HEK293 (cell line): ENCODE data around the gene MAML1.

Source experiments
- GLIS1 ChIP-seq: fragments of 450-650 bp; formaldehyde crosslinking; IDR thresholded peaks from 2 replicates; pipeline ENCODE4 v1.5.1; 2016; ENCODE audit warnings: missing biosample characterization, missing genetic modification characterization
- KLF8 ChIP-seq: fragments of 450-650 bp; formaldehyde crosslinking; IDR thresholded peaks from 2 replicates; pipeline ENCODE4 v1.5.1; 2016; ENCODE audit warnings: missing biosample characterization, missing genetic modification characterization
- PRDM4 ChIP-seq: fragments of 450-650 bp; formaldehyde crosslinking; IDR thresholded peaks from 2 replicates; pipeline ENCODE4 v1.5.1; 2017; ENCODE audit warnings: missing biosample characterization, missing genetic modification characterization
- YY1 ChIP-seq: fragments of 450-650 bp; formaldehyde crosslinking; IDR thresholded peaks from 2 replicates; pipeline ENCODE4 v1.5.1; 2018; ENCODE audit warnings: missing biosample characterization, missing genetic modification characterization
- ZFHX2 ChIP-seq: fragments of 450-650 bp; formaldehyde crosslinking; conservative IDR thresholded peaks from 2 replicates; pipeline ENCODE4 v1.5.1; 2016; ENCODE audit warnings: missing biosample characterization, missing genetic modification characterization
- ZNF2 ChIP-seq: fragments of 450-650 bp; formaldehyde crosslinking; IDR thresholded peaks from 2 replicates; pipeline ENCODE4 v1.5.1; 2016; ENCODE audit warnings: missing biosample characterization, missing genetic modification characterization
- ZNF239 ChIP-seq: fragments of 450-650 bp; formaldehyde crosslinking; IDR thresholded peaks from 2 replicates; pipeline ENCODE4 v1.5.1; 2016; ENCODE audit warnings: missing biosample characterization, missing genetic modification characterization
- ZNF280C ChIP-seq: fragments of 450-650 bp; formaldehyde crosslinking; IDR thresholded peaks from 2 replicates; pipeline ENCODE4 v1.5.1; 2016; ENCODE audit warnings: missing biosample characterization, missing genetic modification characterization
- ZNF394 ChIP-seq: fragments of 450-650 bp; formaldehyde crosslinking; IDR thresholded peaks from 2 replicates; pipeline ENCODE4 v1.5.1; 2016; ENCODE audit warnings: missing biosample characterization, missing genetic modification characterization, mild to moderate bottlenecking, moderate library complexity, borderline replicate concordance
- ZNF510 ChIP-seq: fragments of 450-650 bp; formaldehyde crosslinking; IDR thresholded peaks from 2 replicates; pipeline ENCODE4 v1.5.1; 2018; ENCODE audit warnings: mild to moderate bottlenecking, missing genetic modification characterization, missing biosample characterization; ENCODE audit not compliant: insufficient replicate concordance
- ZNF555 ChIP-seq: fragments of 450-650 bp; formaldehyde crosslinking; conservative IDR thresholded peaks from 2 replicates; pipeline ENCODE4 v1.5.1; 2017; ENCODE audit warnings: missing biosample characterization, mild to moderate bottlenecking, missing genetic modification characterization, inconsistent platforms
- ZNF623 ChIP-seq: fragments of 450-650 bp; formaldehyde crosslinking; IDR thresholded peaks from 2 replicates; pipeline ENCODE4 v1.5.1; 2016; ENCODE audit warnings: missing biosample characterization, missing genetic modification characterization
- ZNF660 ChIP-seq: fragments of 450-650 bp; IDR thresholded peaks from 2 replicates; pipeline ENCODE4 v1.5.1; 2018; ENCODE audit warnings: missing biosample characterization, mild to moderate bottlenecking, missing genetic modification characterization
- ZSCAN30 ChIP-seq: fragments of 450-650 bp; IDR thresholded peaks from 2 replicates; pipeline ENCODE4 v1.5.1; 2018; ENCODE audit warnings: missing biosample characterization, mild to moderate bottlenecking, missing genetic modification characterization, moderate library complexity
- TF ChIP-seq, protein P1 (sequence below): fragments of 450-650 bp; formaldehyde crosslinking; IDR thresholded peaks from 2 replicates; pipeline ENCODE4 v1.5.1; 2017; ENCODE audit warnings: missing biosample characterization, missing genetic modification characterization
- TF ChIP-seq, protein P2 (sequence below): fragments of 450-650 bp; formaldehyde crosslinking; IDR thresholded peaks from 2 replicates; pipeline ENCODE4 v1.5.1; 2016; ENCODE audit warnings: missing biosample characterization, missing genetic modification characterization, borderline replicate concordance
- TF ChIP-seq, protein P3 (sequence below): fragments of 450-650 bp; formaldehyde crosslinking; IDR thresholded peaks from 2 replicates; pipeline ENCODE4 v1.5.1; 2016; ENCODE audit warnings: missing biosample characterization, missing genetic modification characterization
- TF ChIP-seq, protein P4 (sequence below): fragments of 450-650 bp; formaldehyde crosslinking; conservative IDR thresholded peaks from 2 replicates; pipeline ENCODE4 v1.5.1; 2016; ENCODE audit warnings: low read depth, missing biosample characterization, missing genetic modification characterization

The MAML1 gene

DNA sequence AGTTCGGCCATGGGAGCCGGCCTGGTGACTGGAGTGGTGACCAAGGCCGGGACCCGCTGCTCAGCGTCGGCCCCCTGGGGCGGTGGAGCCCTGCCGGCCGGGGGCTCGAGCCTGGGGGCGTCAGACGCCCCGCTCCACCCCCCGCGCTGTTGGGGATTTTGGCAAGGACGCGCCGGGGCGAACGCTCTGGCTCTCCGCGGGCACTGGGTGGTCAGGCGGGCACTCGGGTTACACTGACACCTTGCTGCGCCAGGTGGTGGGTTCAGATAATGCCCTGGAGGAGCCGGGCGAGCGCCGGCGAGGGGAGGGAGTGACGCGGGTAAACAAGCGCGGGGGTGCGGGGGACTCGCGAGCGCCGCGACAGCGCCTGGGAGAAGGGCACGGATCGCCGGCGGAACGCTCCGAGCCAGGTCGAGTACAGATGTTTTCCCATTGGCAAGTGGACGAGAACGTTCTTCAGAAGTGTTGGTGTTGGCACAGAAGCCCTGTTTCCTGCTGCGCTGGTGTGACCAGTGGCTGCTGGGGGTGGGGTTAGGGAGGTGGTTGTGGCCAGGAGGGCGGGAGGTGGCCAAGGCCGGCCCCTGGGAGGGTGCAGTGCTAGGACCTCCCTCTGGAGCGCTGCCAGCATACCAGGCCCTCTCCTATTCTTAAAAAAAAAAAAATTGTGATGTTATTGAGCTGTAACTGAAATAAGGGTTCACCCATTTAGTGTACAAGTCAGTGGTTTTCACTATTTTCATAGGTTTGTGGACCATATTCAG is 88.9 kb downstream of the MAML1 start (continued):
- TF ChIP-seq, protein P1, sequence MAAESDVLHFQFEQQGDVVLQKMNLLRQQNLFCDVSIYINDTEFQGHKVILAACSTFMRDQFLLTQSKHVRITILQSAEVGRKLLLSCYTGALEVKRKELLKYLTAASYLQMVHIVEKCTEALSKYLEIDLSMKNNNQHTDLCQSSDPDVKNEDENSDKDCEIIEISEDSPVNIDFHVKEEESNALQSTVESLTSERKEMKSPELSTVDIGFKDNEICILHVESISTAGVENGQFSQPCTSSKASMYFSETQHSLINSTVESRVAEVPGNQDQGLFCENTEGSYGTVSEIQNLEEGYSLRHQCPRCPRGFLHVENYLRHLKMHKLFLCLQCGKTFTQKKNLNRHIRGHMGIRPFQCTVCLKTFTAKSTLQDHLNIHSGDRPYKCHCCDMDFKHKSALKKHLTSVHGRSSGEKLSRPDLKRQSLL: no peak
- peak; percentile 62; the same call in 1 of the 2 replicates for TF ChIP-seq KLF8 (tag by site-specific recombination)
- peak; percentile 90 for TF ChIP-seq GLIS1
- peak; percentile 38; the same call in 1 of the 2 replicates for TF ChIP-seq ZNF2 (tag by site-specific recombination)
- 0 out of 2 replicates have a peak, but pooled peaks have one; percentile 4 for TF ChIP-seq PRDM4 (tag by site-specific recombination)
- TF ChIP-seq, protein P2, sequence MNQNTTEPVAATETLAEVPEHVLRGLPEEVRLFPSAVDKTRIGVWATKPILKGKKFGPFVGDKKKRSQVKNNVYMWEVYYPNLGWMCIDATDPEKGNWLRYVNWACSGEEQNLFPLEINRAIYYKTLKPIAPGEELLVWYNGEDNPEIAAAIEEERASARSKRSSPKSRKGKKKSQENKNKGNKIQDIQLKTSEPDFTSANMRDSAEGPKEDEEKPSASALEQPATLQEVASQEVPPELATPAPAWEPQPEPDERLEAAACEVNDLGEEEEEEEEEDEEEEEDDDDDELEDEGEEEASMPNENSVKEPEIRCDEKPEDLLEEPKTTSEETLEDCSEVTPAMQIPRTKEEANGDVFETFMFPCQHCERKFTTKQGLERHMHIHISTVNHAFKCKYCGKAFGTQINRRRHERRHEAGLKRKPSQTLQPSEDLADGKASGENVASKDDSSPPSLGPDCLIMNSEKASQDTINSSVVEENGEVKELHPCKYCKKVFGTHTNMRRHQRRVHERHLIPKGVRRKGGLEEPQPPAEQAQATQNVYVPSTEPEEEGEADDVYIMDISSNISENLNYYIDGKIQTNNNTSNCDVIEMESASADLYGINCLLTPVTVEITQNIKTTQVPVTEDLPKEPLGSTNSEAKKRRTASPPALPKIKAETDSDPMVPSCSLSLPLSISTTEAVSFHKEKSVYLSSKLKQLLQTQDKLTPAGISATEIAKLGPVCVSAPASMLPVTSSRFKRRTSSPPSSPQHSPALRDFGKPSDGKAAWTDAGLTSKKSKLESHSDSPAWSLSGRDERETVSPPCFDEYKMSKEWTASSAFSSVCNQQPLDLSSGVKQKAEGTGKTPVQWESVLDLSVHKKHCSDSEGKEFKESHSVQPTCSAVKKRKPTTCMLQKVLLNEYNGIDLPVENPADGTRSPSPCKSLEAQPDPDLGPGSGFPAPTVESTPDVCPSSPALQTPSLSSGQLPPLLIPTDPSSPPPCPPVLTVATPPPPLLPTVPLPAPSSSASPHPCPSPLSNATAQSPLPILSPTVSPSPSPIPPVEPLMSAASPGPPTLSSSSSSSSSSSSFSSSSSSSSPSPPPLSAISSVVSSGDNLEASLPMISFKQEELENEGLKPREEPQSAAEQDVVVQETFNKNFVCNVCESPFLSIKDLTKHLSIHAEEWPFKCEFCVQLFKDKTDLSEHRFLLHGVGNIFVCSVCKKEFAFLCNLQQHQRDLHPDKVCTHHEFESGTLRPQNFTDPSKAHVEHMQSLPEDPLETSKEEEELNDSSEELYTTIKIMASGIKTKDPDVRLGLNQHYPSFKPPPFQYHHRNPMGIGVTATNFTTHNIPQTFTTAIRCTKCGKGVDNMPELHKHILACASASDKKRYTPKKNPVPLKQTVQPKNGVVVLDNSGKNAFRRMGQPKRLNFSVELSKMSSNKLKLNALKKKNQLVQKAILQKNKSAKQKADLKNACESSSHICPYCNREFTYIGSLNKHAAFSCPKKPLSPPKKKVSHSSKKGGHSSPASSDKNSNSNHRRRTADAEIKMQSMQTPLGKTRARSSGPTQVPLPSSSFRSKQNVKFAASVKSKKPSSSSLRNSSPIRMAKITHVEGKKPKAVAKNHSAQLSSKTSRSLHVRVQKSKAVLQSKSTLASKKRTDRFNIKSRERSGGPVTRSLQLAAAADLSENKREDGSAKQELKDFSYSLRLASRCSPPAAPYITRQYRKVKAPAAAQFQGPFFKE (tag by site-specific recombination): no peak
- TF ChIP-seq ZNF510 (tag by site-specific recombination): no peak
- TF ChIP-seq ZNF623 (tag by site-specific recombination): no peak
- no peak for TF ChIP-seq YY1
- TF ChIP-seq ZNF555 (tag by site-specific recombination): no peak
- TF ChIP-seq ZNF280C (tag by site-specific recombination): no peak
- TF ChIP-seq ZSCAN30: no peak
- TF ChIP-seq ZNF660: 0 out of 2 replicates have a peak, but pooled peaks have one; percentile 39
- TF ChIP-seq ZNF394 (tag by site-specific recombination): 0 out of 2 replicates have a peak, but pooled peaks have one; percentile 10
- peak; percentile 18; the same call in 1 of the 2 replicates for TF ChIP-seq ZFHX2 (tag by site-specific recombination)
- TF ChIP-seq, protein P3, sequence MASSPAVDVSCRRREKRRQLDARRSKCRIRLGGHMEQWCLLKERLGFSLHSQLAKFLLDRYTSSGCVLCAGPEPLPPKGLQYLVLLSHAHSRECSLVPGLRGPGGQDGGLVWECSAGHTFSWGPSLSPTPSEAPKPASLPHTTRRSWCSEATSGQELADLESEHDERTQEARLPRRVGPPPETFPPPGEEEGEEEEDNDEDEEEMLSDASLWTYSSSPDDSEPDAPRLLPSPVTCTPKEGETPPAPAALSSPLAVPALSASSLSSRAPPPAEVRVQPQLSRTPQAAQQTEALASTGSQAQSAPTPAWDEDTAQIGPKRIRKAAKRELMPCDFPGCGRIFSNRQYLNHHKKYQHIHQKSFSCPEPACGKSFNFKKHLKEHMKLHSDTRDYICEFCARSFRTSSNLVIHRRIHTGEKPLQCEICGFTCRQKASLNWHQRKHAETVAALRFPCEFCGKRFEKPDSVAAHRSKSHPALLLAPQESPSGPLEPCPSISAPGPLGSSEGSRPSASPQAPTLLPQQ (tag by site-specific recombination): peak; percentile 46; the same call in 1 of the 2 replicates
- TF ChIP-seq, protein P4, sequence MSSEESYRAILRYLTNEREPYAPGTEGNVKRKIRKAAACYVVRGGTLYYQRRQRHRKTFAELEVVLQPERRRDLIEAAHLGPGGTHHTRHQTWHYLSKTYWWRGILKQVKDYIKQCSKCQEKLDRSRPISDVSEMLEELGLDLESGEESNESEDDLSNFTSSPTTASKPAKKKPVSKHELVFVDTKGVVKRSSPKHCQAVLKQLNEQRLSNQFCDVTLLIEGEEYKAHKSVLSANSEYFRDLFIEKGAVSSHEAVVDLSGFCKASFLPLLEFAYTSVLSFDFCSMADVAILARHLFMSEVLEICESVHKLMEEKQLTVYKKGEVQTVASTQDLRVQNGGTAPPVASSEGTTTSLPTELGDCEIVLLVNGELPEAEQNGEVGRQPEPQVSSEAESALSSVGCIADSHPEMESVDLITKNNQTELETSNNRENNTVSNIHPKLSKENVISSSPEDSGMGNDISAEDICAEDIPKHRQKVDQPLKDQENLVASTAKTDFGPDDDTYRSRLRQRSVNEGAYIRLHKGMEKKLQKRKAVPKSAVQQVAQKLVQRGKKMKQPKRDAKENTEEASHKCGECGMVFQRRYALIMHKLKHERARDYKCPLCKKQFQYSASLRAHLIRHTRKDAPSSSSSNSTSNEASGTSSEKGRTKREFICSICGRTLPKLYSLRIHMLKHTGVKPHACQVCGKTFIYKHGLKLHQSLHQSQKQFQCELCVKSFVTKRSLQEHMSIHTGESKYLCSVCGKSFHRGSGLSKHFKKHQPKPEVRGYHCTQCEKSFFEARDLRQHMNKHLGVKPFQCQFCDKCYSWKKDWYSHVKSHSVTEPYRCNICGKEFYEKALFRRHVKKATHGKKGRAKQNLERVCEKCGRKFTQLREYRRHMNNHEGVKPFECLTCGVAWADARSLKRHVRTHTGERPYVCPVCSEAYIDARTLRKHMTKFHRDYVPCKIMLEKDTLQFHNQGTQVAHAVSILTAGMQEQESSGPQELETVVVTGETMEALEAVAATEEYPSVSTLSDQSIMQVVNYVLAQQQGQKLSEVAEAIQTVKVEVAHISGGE (tag by site-specific recombination): no peak
- TF ChIP-seq ZNF239 (tag by site-specific recombination): no peak
